HG02973 (cell line): ENCODE results near the gene TRIM44.
A peak's percentile ranks its signal among the peaks of the same experiment; 100 is the strongest.
"Not testable (repeated sequence)": the region's sequence is repeated elsewhere in the genome, so short reads cannot be mapped to it uniquely, and the experiment has no call there.

ENCODE experiments used
- ATAC-seq: cut with Tn5 transposase; IDR thresholded peaks from one replicate; pipeline ENCODE4 v1.9.1; 2021; ENCODE audit warnings: moderate library complexity; ENCODE audit not compliant: unreplicated experiment

The TRIM44 gene

GRCh38 chr11:35750315-35750714 is 87.7 kb downstream of the TRIM44 start:
- ATAC-seq = no peak

- no peak for ATAC-seq
Observed at GRCh38 chr11:35750981-35751663, 88.5 kb downstream of the TRIM44 start.

GRCh38 chr11:35751664-35752061 is 89.1 kb downstream of the TRIM44 start:
- no peak for ATAC-seq

GRCh38 chr11:35752115-35752514 is 89.5 kb downstream of the TRIM44 start:
- no peak for ATAC-seq

- ATAC-seq = not testable (repeated sequence)
Observed at GRCh38 chr11:35753573-35753972, 91.0 kb downstream of the TRIM44 start.

- not testable (repeated sequence) for ATAC-seq
Observed at GRCh38 chr11:35759951-35760350, 97.4 kb downstream of the TRIM44 start.

- no peak for ATAC-seq
Observed at GRCh38 chr11:35761899-35762298, 99.3 kb downstream of the TRIM44 start.

- no peak for ATAC-seq
Observed at GRCh38 chr11:35763301-35763700, 100.7 kb downstream of the TRIM44 start.

GRCh38 chr11:35763765-35764164 is 101.2 kb downstream of the TRIM44 start:
- no peak for ATAC-seq

- no peak for ATAC-seq
Observed at GRCh38 chr11:35764417-35764816, 101.8 kb downstream of the TRIM44 start.

- no peak for ATAC-seq
Observed at GRCh38 chr11:35765211-35765610, 102.6 kb downstream of the TRIM44 start.

GRCh38 chr11:35766651-35767050 is 104.1 kb downstream of the TRIM44 start:
- ATAC-seq = no peak

GRCh38 chr11:35770425-35770824 is 107.8 kb downstream of the TRIM44 start:
- ATAC-seq = not testable (repeated sequence)

GRCh38 chr11:35771722-35772121 is 109.1 kb downstream of the TRIM44 start:
- no peak for ATAC-seq

- ATAC-seq = not testable (repeated sequence)
Observed at GRCh38 chr11:35777241-35777640, 114.7 kb downstream of the TRIM44 start.

GRCh38 chr11:35778943-35779342 is 116.4 kb downstream of the TRIM44 start:
- ATAC-seq = not testable (repeated sequence)

- ATAC-seq = no peak
Observed at GRCh38 chr11:35779409-35779808, 116.8 kb downstream of the TRIM44 start.

GRCh38 chr11:35780951-35781860 is 118.6 kb downstream of the TRIM44 start:
- no peak for ATAC-seq

GRCh38 chr11:35781861-35782470 is 119.4 kb downstream of the TRIM44 start:
- ATAC-seq = no peak

- ATAC-seq = no peak
Observed at GRCh38 chr11:35783809-35784208, 121.2 kb downstream of the TRIM44 start.

GRCh38 chr11:35784699-35785098 is 122.1 kb downstream of the TRIM44 start:
- peak; percentile 52 for ATAC-seq
